ENCODE results near the gene GSN. TPM values are rescaled to one million over a fixed set of nuclear protein-coding genes. Genes with fewer than 3 reads are reported as not detected.
"Not testable (repeated sequence)": the region's sequence is repeated elsewhere in the genome, so short reads cannot be mapped to it uniquely, and the experiment has no call there.

The GSN gene
- total and polyA plus RNA-seq, 4 experiments from 2014 or later: 1.9 to 8.7 (median 6.0) TPM

- H3K9me3 ChIP-seq (ENCODE audit: control insufficient read depth in 1 of 2, low read length in 2 of 2); H3K27ac Mint-ChIP-seq; H3K27me3 ChIP-seq (ENCODE audit: insufficient read depth, low read length); H3K4me3 ChIP-seq (ENCODE audit: low read length in 2 of 2); H3K4me3 Mint-ChIP-seq; H3K27ac ChIP-seq (ENCODE audit: low read depth, low read length); H3K36me3 Mint-ChIP-seq; intact Hi-C loops (cut with micrococcal nuclease); H3K4me1 ChIP-seq (ENCODE audit: insufficient read depth, low read length); H3K27me3 Mint-ChIP-seq; CTCF ChIA-PET (ENCODE audit: partially characterized antibody); H3K36me3 ChIP-seq (ENCODE audit: insufficient read depth, low read length); DNase-seq; H3K9me3 Mint-ChIP-seq; H3K4me1 Mint-ChIP-seq; POLR2A ChIA-PET (ENCODE audit: partially characterized antibody): not testable (repeated sequence)
Observed at GRCh38 chr9:121291536-121291935, 23.6 kb downstream of the GSN start.

GRCh38 chr9:121292051-121292450, 24.1 kb downstream of the GSN start:
- no peaks in the 10 kb centered on the region for H3K27me3 Mint-ChIP-seq
- intact Hi-C loops (cut with micrococcal nuclease): no loop called here
- no peak overlapping the region for H3K4me3 Mint-ChIP-seq
- Histone ChIP-seq H3K27me3 (ENCODE audit: insufficient read depth, low read length) (no peaks in the 10 kb centered on the region), H3K4me3 (ENCODE audit: low read length in 2 of 2) (no peak overlapping the region), H3K36me3 (ENCODE audit: insufficient read depth, low read length) (no peaks in the 10 kb centered on the region), H3K27ac (ENCODE audit: low read depth, low read length) (no peak overlapping the region), H3K4me1 (ENCODE audit: insufficient read depth, low read length) (no peaks in the 10 kb centered on the region), H3K9me3 (ENCODE audit: control insufficient read depth in 1 of 2, low read length in 2 of 2) (no peaks in the 10 kb centered on the region)
- H3K27ac Mint-ChIP-seq: no peak overlapping the region
- no peaks in the 10 kb centered on the region for H3K9me3 Mint-ChIP-seq
- ChIA-PET POLR2A (ENCODE audit: partially characterized antibody) (no interaction called here), CTCF (ENCODE audit: partially characterized antibody) (no interaction called here)
- peaks cover 0 to 3% (median 0%) of the 10 kb centered on the region in 4 donors for H3K4me1 Mint-ChIP-seq
- no peak for DNase-seq
- peaks cover 0 to 8% of the 10 kb centered on the region in 2 donors for H3K36me3 Mint-ChIP-seq

GRCh38 chr9:121292801-121293241, 24.9 kb downstream of the GSN start:
- H3K36me3 Mint-ChIP-seq: peaks cover 0 to 8% of the 10 kb centered on the region in 2 donors
- intact Hi-C loops (cut with micrococcal nuclease): no loop called here
- peaks cover 0 to 3% (median 0%) of the 10 kb centered on the region in 4 donors for H3K4me1 Mint-ChIP-seq
- H3K9me3 Mint-ChIP-seq: no peaks in the 10 kb centered on the region
- POLR2A ChIA-PET (ENCODE audit: partially characterized antibody): no interaction called here
- Histone ChIP-seq H3K36me3 (ENCODE audit: insufficient read depth, low read length) (no peaks in the 10 kb centered on the region), H3K4me1 (ENCODE audit: insufficient read depth, low read length) (no peaks in the 10 kb centered on the region), H3K27ac (ENCODE audit: low read depth, low read length) (no peak overlapping the region), H3K9me3 (ENCODE audit: control insufficient read depth in 1 of 2, low read length in 2 of 2) (no peaks in the 10 kb centered on the region), H3K4me3 (ENCODE audit: low read length in 2 of 2) (no peak overlapping the region), H3K27me3 (ENCODE audit: insufficient read depth, low read length) (no peaks in the 10 kb centered on the region)
- CTCF ChIA-PET (ENCODE audit: partially characterized antibody): no interaction called here
- DNase-seq: no peak
- H3K27ac Mint-ChIP-seq: no peak overlapping the region
- H3K4me3 Mint-ChIP-seq: no peak overlapping the region
- no peaks in the 10 kb centered on the region for H3K27me3 Mint-ChIP-seq

- peaks cover 6 to 11% (median 7%) of the 10 kb centered on the region in 4 donors for H3K4me1 Mint-ChIP-seq
- no peaks in the 10 kb centered on the region for H3K9me3 Mint-ChIP-seq
- peaks cover 7% of the 10 kb centered on the region for H3K4me1 ChIP-seq (ENCODE audit: insufficient read depth, low read length)
- ChIA-PET POLR2A (ENCODE audit: partially characterized antibody) (no interaction called here), CTCF (ENCODE audit: partially characterized antibody) (interaction anchor here (0.9 to 1.0 kb wide), 2 partner anchors 16 to 26 kb away, joined by 3 read pairs; no protein-coding TSS in a partner anchor)
- intact Hi-C loops (cut with micrococcal nuclease): no loop called here
- H3K27me3 ChIP-seq (ENCODE audit: insufficient read depth, low read length): no peaks in the 10 kb centered on the region
- no peak for DNase-seq
- H3K27me3 Mint-ChIP-seq: peaks cover 3 to 5% of the 10 kb centered on the region in 2 donors
- H3K36me3 Mint-ChIP-seq: peaks cover 0 to 8% of the 10 kb centered on the region in 2 donors
- H3K4me3 ChIP-seq (ENCODE audit: low read length in 2 of 2): no peak overlapping the region
- H3K4me3 Mint-ChIP-seq: no peak overlapping the region
- no peaks in the 10 kb centered on the region for H3K36me3 ChIP-seq (ENCODE audit: insufficient read depth, low read length)
- no peak overlapping the region for H3K27ac ChIP-seq (ENCODE audit: low read depth, low read length)
- no peak overlapping the region for H3K27ac Mint-ChIP-seq
- H3K9me3 ChIP-seq (ENCODE audit: control insufficient read depth in 1 of 2, low read length in 2 of 2): no peaks in the 10 kb centered on the region
Observed at GRCh38 chr9:121294151-121294743, 26.3 kb downstream of the GSN start.

- peaks cover 5 to 8% of the 10 kb centered on the region in 2 donors for H3K27me3 Mint-ChIP-seq
- DNase-seq: no peak
- H3K4me3 ChIP-seq (ENCODE audit: low read length in 2 of 2): no peak overlapping the region
- intact Hi-C loops (cut with micrococcal nuclease): no loop called here
- CTCF ChIA-PET (ENCODE audit: partially characterized antibody): interaction anchor here (0.9 kb wide), 1 partner anchor 25 kb away, joined by 3 read pairs; no protein-coding TSS in a partner anchor
- POLR2A ChIA-PET (ENCODE audit: partially characterized antibody): no interaction called here
- no peaks in the 10 kb centered on the region for H3K9me3 ChIP-seq (ENCODE audit: control insufficient read depth in 1 of 2, low read length in 2 of 2)
- no peaks in the 10 kb centered on the region for H3K9me3 Mint-ChIP-seq
- peak overlapping the region in 1 of 7 donors; percentile 13 for H3K27ac Mint-ChIP-seq
- H3K36me3 ChIP-seq (ENCODE audit: insufficient read depth, low read length): no peaks in the 10 kb centered on the region
- H3K27me3 ChIP-seq (ENCODE audit: insufficient read depth, low read length): no peaks in the 10 kb centered on the region
- H3K4me3 Mint-ChIP-seq: no peak overlapping the region
- H3K36me3 Mint-ChIP-seq: peaks cover 0 to 10% of the 10 kb centered on the region in 2 donors
- H3K4me1 ChIP-seq (ENCODE audit: insufficient read depth, low read length): peaks cover 9% of the 10 kb centered on the region
- no peak overlapping the region for H3K27ac ChIP-seq (ENCODE audit: low read depth, low read length)
- peaks cover 8 to 13% (median 10%) of the 10 kb centered on the region in 4 donors for H3K4me1 Mint-ChIP-seq
Observed at GRCh38 chr9:121294866-121295661, 27.1 kb downstream of the GSN start.

- DNase-seq: no peak
- intact Hi-C loops (cut with micrococcal nuclease): no loop called here
- Histone ChIP-seq H3K27me3 (ENCODE audit: insufficient read depth, low read length) (no peaks in the 10 kb centered on the region), H3K27ac (ENCODE audit: low read depth, low read length) (no peak overlapping the region), H3K36me3 (ENCODE audit: insufficient read depth, low read length) (no peaks in the 10 kb centered on the region), H3K4me3 (ENCODE audit: low read length in 2 of 2) (no peak overlapping the region), H3K9me3 (ENCODE audit: control insufficient read depth in 1 of 2, low read length in 2 of 2) (no peaks in the 10 kb centered on the region), H3K4me1 (ENCODE audit: insufficient read depth, low read length) (peaks cover 9% of the 10 kb centered on the region)
- peaks cover 10 to 14% of the 10 kb centered on the region in 2 donors for H3K27me3 Mint-ChIP-seq
- H3K27ac Mint-ChIP-seq: no peak overlapping the region
- no peak overlapping the region for H3K4me3 Mint-ChIP-seq
- peaks cover 14 to 19% (median 15%) of the 10 kb centered on the region in 4 donors for H3K4me1 Mint-ChIP-seq
- ChIA-PET CTCF (ENCODE audit: partially characterized antibody) (no interaction called here), POLR2A (ENCODE audit: partially characterized antibody) (no interaction called here)
- no peaks in the 10 kb centered on the region for H3K9me3 Mint-ChIP-seq
- H3K36me3 Mint-ChIP-seq: peaks cover 0 to 14% of the 10 kb centered on the region in 2 donors
Observed at GRCh38 chr9:121295662-121296191, 27.8 kb downstream of the GSN start.
